GM19395 (cell line): Measurements from ENCODE around the gene TK1.

ENCODE experiments used
- ATAC-seq: cut with Tn5 transposase; IDR thresholded peaks from one replicate; pipeline ENCODE4 v1.9.1; 2021; ENCODE audit warnings: mild to moderate bottlenecking, moderate library complexity; ENCODE audit not compliant: unreplicated experiment

TK1 gene

GRCh38 chr17:78223061-78223460 lies 36.2 kb upstream of the TK1 start:
- ATAC-seq = no peak

GRCh38 chr17:78219396-78220150 lies 32.7 kb upstream of the TK1 start:
- no peak for ATAC-seq

- no peak for ATAC-seq
These were observed 27.8 kb upstream of the TK1 start for GRCh38 chr17:78214706-78215061.

- no peak for ATAC-seq
These were observed 27.3 kb upstream of the TK1 start, which contains the start of gene BIRC5 for GRCh38 chr17:78214016-78214705. Gene BIRC5 (plus strand): TSS chr17:78214253. CDS start chr17:78214317, 64 bp downstream.

- no peak for ATAC-seq
These were observed 24.2 kb upstream of the TK1 start for GRCh38 chr17:78211032-78211431.

- ATAC-seq = no peak
These were observed 23.3 kb upstream of the TK1 start for GRCh38 chr17:78210111-78210510.

GRCh38 chr17:78208486-78208885 lies 21.6 kb upstream of the TK1 start:
- ATAC-seq = no peak

- ATAC-seq = no peak
These were observed 19.4 kb upstream of the TK1 start for GRCh38 chr17:78206298-78206697.

- no peak for ATAC-seq
These were observed 18.4 kb upstream of the TK1 start for GRCh38 chr17:78205124-78205775.

- ATAC-seq = no peak
These were observed 17.7 kb upstream of the TK1 start for GRCh38 chr17:78204387-78205123.

GRCh38 chr17:78202666-78203065 lies 15.8 kb upstream of the TK1 start:
- no peak for ATAC-seq

- ATAC-seq = no peak
These were observed 13.6 kb upstream of the TK1 start for GRCh38 chr17:78200451-78200850.

GRCh38 chr17:78197147-78197832 lies 10.4 kb upstream of the TK1 start:
- ATAC-seq = no peak

GRCh38 chr17:78196716-78197115 lies 9.9 kb upstream of the TK1 start:
- ATAC-seq = no peak

- ATAC-seq = no peak
These were observed 716 bp downstream of the TK1 start for GRCh38 chr17:78185981-78186691.

GRCh38 chr17:78184868-78185267 lies 2.0 kb downstream of the TK1 start:
- ATAC-seq = no peak

- no peak for ATAC-seq
These were observed 2.5 kb downstream of the TK1 start for GRCh38 chr17:78184351-78184750.

- ATAC-seq = no peak
These were observed 2.9 kb downstream of the TK1 start for GRCh38 chr17:78183916-78184315.

- no peak for ATAC-seq
These were observed 4.3 kb downstream of the TK1 start for GRCh38 chr17:78182504-78182903.

- ATAC-seq = no peak
These were observed 6.3 kb downstream of the TK1 start for GRCh38 chr17:78180508-78180907.
